Heart right ventricle (tissue), 16 donors: ENCODE results near the gene BABAM2. TPM values are rescaled to one million over a fixed set of nuclear protein-coding genes. Genes with fewer than 3 reads are reported as not detected.

Source experiments
- ATAC-seq, 8 donors: fragments of 200-7000 bp; cut with Tn5 transposase; one replicate each; pipeline ENCODE4 v1.9.1; 2020; ENCODE audit warnings: mild to moderate bottlenecking in 8 of 8, moderate library complexity in 8 of 8, moderate number of reproducible peaks in 1 of 8
- DNase-seq, 2 donors: peaks; one replicate each; pipeline ENCODE4 v3.0.0-alpha.2; 2020
- H3K27ac ChIP-seq, 10 donors: fragments of 200-600 bp; sonication (generic) in 2 of 10; one replicate each; pipeline versions ENCODE4 v1.5.0 to v1.8.0; 2020 to 2022; ENCODE audit warnings: mild to moderate bottlenecking in 3 of 10
- H3K27me3 ChIP-seq, 7 donors: fragments of 200-600 bp; one replicate each; pipeline ENCODE4 v1.8.0; 2021 to 2022; ENCODE audit warnings: mild to moderate bottlenecking in 2 of 7
- H3K36me3 ChIP-seq, 9 donors: fragments of 200-600 bp; sonication (generic) in 1 of 9; one replicate each; pipeline versions ENCODE4 v1.5.0 to v1.8.0; 2020 to 2022; ENCODE audit warnings: mild to moderate bottlenecking in 2 of 9
- H3K4me1 ChIP-seq, 9 donors: fragments of 200-600 bp; sonication (generic) in 1 of 9; one replicate each; pipeline versions ENCODE4 v1.5.0 to v1.8.0; 2020 to 2022; ENCODE audit warnings: mild to moderate bottlenecking in 4 of 9
- H3K4me3 ChIP-seq, 10 donors: fragments of 200-600 bp; sonication (generic) in 2 of 10; one replicate each; pipeline versions ENCODE4 v1.5.0 to v1.8.0; 2020 to 2022; ENCODE audit warnings: mild to moderate bottlenecking in 7 of 10, moderate library complexity in 2 of 10
- H3K9me3 ChIP-seq, 11 donors: fragments of 200-600 bp in 10 of 11; sonication (generic) in 2 of 11; one replicate each; pipeline versions ENCODE4 v1.5.0 to v1.8.0; 2013 to 2022; ENCODE audit warnings: mild to moderate bottlenecking in 2 of 11, control low read depth in 1 of 11, moderate library complexity in 1 of 11
- WGBS, 2 donors: extraction: QIAGEN DNeasy Blood & Tissue Kit; methylation state at CpG; one replicate each; pipeline ENCODE4 v1.1.7; 2013; ENCODE audit warnings: inconsistent platforms in 1 of 2; 5-methylcytosine and 5-hydroxymethylcytosine counted together
- intact Hi-C, 10 donors: fragments of 100-400 bp; cut with DNase I; formaldehyde crosslinking; loops; one replicate each; pipeline versions ENCODE4 v1.11.1 to v1.14.2; 2022
- polyA plus RNA-seq, 2 donors: library from polyadenylated mRNA; stranded (reverse); fragments of 200-250 nt; gene quantifications; one replicate each; pipeline ENCODE4 v1.2.3, GENCODE V29; 2013
- total RNA-seq, 10 donors: library from RNA; stranded (reverse); fragmentation: NEBNext Ultra II Directional in 3 of 10; extraction: Animal tissue kit (Norgen Biotek cat#: 25700) in 3 of 10; gene quantifications; one replicate each; pipeline versions ENCODE4 v1.2.1 to v1.2.4, GENCODE V29; 2021 to 2023
- TF ChIP-seq, protein P1 (sequence below), 9 donors: fragments of 200-600 bp; sonication (generic) in 2 of 9; IDR thresholded peaks; one replicate each; pipeline versions ENCODE4 v1.5.0 to v1.8.0; 2021 to 2022; ENCODE audit warnings: antibody characterized with exemption in 9 of 9, mild to moderate bottlenecking in 5 of 9, moderate library complexity in 1 of 9
- donor health status: Arrhythmogenic right ventricular cardiomyopathy.
- donor health status: ischemic (EF 13 %, LVEDD 7.1; RV severe dilation, severe dysfunction).
- donor health status: healthy with polysubstance abuse.
- donor health status: DM: no; HTN: yes; CAD: no.
- donor health status: DM: no; HTN: no; CAD: no.
- donor health status: ischemic (EF 25% LVEDD 6.9; RV normal size, moderate dysfunction).
- donor health status: ischemic (EF 25% LVEDD 5.7; RV mildly dilated, moderate dysfunction).
- donor health status: healthy.
- donor health status: DM: yes; HTN: yes; CAD: no.
- donor health status: Ischemic cardiomyopathy.
- donor health status: ischemic (EF 35%, LVEDD 5.7; RV mildly dilated, moderate dysfunction).
- donor health status: nonischemic (EF 11% LVEDD 7.7; RV severe dilation, severe dysfunction).
- donor health status: DM: yes; HTN: yes; CAD: no.
- donor health status: PGD.
- donor health status: ischemic (EF 29% LVEDD 5.4; RV normal size, mild dysfunction).
- donor health status: nonischemic (EF 23%, LVEDD 6.1; RV moderate dilation, normal function).

The BABAM2 gene
- total and polyA plus RNA-seq, 12 donors: 13.3 to 83.4 (median 65.9) TPM

- Histone ChIP-seq H3K4me1 (peaks cover 0 to 51% (median 41%) of the 10 kb centered on the region in 9 donors), H3K27ac (peak overlapping the region in 6 of 10 donors; percentile 30 to 61 (median 45))
These were observed 25.3 kb downstream of the BABAM2 start for GRCh38 chr2:27915874-27916273.

GRCh38 chr2:27916293-27916995, 25.9 kb downstream of the BABAM2 start:
- no peaks in the 10 kb centered on the region for H3K27me3 ChIP-seq
- peaks cover 0 to 57% (median 46%) of the 10 kb centered on the region in 9 donors for H3K4me1 ChIP-seq
- DNase-seq: no peak
- no peaks in the 10 kb centered on the region for H3K9me3 ChIP-seq
- no peak overlapping the region for H3K4me3 ChIP-seq
- TF ChIP-seq, protein P1, sequence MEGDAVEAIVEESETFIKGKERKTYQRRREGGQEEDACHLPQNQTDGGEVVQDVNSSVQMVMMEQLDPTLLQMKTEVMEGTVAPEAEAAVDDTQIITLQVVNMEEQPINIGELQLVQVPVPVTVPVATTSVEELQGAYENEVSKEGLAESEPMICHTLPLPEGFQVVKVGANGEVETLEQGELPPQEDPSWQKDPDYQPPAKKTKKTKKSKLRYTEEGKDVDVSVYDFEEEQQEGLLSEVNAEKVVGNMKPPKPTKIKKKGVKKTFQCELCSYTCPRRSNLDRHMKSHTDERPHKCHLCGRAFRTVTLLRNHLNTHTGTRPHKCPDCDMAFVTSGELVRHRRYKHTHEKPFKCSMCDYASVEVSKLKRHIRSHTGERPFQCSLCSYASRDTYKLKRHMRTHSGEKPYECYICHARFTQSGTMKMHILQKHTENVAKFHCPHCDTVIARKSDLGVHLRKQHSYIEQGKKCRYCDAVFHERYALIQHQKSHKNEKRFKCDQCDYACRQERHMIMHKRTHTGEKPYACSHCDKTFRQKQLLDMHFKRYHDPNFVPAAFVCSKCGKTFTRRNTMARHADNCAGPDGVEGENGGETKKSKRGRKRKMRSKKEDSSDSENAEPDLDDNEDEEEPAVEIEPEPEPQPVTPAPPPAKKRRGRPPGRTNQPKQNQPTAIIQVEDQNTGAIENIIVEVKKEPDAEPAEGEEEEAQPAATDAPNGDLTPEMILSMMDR (IDR thresholded peaks at IDR 0.05): no peak
- intact Hi-C loops: no loop called here
- H3K27ac ChIP-seq: peak overlapping the region in 5 of 10 donors; percentile 21 to 61 (median 30)
- WGBS, 2 donors: 93 to 94% methylated on average over 1 of the region's 1 CpG
- no peaks in the 10 kb centered on the region for H3K36me3 ChIP-seq
- ATAC-seq: no peak

More at GRCh38 chr2:27915874-27916273, 25.3 kb downstream of the BABAM2 start:
- DNase-seq (no peak), ATAC-seq (no peak)
- H3K9me3 ChIP-seq: no peaks in the 10 kb centered on the region
- TF ChIP-seq, protein P1 (IDR thresholded peaks at IDR 0.05): no peak
- no peaks in the 10 kb centered on the region for H3K36me3 ChIP-seq
- H3K4me3 ChIP-seq: no peak overlapping the region
- intact Hi-C loops: no loop called here
- H3K27me3 ChIP-seq: no peaks in the 10 kb centered on the region

- Histone ChIP-seq H3K27ac (peak overlapping the region in 9 of 10 donors; percentile 7 to 88 (median 76)), H3K9me3 (no peaks in the 10 kb centered on the region)
- peak in 7 of 8 donors; percentile 88 to 97 (median 94) for ATAC-seq
These were observed 29.8 kb downstream of the BABAM2 start for GRCh38 chr2:27920148-27920885.

GRCh38 chr2:27921424-27921823, 30.9 kb downstream of the BABAM2 start:
- TF ChIP-seq, protein P1 (IDR thresholded peaks at IDR 0.05): no peak
- Histone ChIP-seq H3K27me3 (no peaks in the 10 kb centered on the region), H3K9me3 (no peaks in the 10 kb centered on the region), H3K36me3 (no peaks in the 10 kb centered on the region), H3K27ac (peak overlapping the region in 8 of 10 donors; percentile 34 to 88 (median 76)), H3K4me1 (peaks cover 0 to 39% (median 17%) of the 10 kb centered on the region in 9 donors), H3K4me3 (no peak overlapping the region)
- intact Hi-C loops: no loop called here
- DNase-seq (no peak), ATAC-seq (no peak)
- WGBS, 2 donors: 95% methylated on average over 2 of the region's 2 CpGs

More at GRCh38 chr2:27920148-27920885, 29.8 kb downstream of the BABAM2 start:
- 26 to 32% methylated on average over 4 of the region's 4 CpGs for WGBS, 2 donors
- TF ChIP-seq, protein P1 (IDR thresholded peaks at IDR 0.05): no peak
- H3K4me3 ChIP-seq: no peak overlapping the region
- intact Hi-C loops: no loop called here
- H3K27me3 ChIP-seq: no peaks in the 10 kb centered on the region
- no peaks in the 10 kb centered on the region for H3K36me3 ChIP-seq
- H3K4me1 ChIP-seq: peaks cover 0 to 50% (median 28%) of the 10 kb centered on the region in 9 donors
- DNase-seq: peak in 1 of 2 donors; percentile 25
